HG03457 (cell line): ENCODE data around the gene SNTA1.
"Not testable (repeated sequence)": the region's sequence is repeated elsewhere in the genome, so short reads cannot be mapped to it uniquely, and the experiment has no call there.

Source experiments
- ATAC-seq: cut with Tn5 transposase; IDR thresholded peaks from one replicate; pipeline ENCODE4 v1.9.1; 2021; ENCODE audit warnings: moderate number of reproducible peaks; ENCODE audit not compliant: unreplicated experiment

SNTA1 gene

DNA sequence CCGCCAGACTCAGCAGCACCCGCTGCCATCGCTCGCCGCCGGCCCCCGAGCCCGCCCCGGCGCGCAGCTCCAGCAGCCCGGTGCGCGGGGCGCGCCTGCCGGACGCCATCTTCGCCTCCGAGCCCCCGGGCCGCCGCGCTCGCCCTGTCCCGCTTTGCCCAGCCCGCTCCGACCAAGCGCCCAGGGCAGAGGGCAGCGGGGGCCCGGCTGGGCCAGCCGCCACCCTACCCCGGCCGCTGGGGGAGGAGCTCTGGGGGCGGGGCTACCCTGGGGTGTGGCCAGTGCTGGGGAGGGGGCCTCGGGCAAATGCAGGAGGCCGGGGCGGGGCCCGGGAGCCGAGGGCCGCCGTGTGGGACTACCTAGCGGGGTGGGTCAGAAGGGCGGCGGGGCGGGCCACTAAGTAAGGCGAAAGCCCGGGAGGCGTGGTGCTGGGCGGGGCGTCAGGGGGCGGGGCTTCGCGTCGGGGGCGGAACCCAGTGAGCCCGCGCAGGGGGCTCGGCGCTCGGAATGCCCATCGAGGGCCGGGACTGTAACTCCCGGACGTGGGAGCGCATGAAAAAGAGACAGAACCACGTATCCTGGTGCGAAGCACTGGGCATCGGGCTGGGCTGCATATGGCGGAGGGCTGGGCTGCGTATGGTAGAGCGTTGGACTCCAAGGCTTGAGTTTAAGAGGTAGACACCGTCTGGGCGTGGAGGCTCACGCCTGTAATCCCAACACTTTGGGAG, at the start of gene SNTA1:
Gene SNTA1 (minus strand): TSS at position 252 of the 728 bp plus-strand sequence. CDS start 143 bp downstream, at position 109.
- ATAC-seq, result no peak

DNA sequence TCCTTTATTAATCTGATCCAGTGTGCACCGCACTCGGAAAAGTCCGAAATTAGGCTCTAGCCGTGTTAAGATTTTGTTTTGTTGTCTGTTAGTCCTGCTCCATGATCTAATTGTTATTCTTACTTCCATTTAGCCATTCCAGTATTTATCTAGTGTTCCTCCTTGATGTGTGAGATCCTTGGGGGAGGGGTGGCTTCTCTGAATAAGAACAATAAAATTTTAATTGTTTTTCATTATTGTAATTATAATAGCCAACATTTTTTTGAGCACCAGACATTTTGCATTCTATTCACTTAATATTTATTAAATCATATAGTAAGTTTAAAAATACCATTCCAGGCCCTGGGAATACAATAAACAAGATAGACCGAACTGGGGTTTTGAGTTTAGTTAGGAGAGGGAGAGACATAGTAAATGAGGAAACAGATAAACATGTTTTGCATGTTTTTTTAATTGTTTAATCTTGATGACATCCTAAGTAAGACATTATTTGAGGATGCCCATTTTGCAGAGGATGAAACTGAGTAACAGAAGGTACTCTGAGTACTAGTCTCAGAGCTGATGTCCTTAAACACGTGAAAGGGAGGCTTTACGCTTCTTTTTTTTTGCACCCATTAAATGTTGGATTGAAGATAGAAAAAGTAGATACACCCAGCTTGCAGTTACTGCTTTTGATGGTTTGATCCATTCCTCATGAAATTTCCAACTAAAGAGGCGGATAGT, 47.5 kb upstream of the SNTA1 start:
- no peak for ATAC-seq

DNA sequence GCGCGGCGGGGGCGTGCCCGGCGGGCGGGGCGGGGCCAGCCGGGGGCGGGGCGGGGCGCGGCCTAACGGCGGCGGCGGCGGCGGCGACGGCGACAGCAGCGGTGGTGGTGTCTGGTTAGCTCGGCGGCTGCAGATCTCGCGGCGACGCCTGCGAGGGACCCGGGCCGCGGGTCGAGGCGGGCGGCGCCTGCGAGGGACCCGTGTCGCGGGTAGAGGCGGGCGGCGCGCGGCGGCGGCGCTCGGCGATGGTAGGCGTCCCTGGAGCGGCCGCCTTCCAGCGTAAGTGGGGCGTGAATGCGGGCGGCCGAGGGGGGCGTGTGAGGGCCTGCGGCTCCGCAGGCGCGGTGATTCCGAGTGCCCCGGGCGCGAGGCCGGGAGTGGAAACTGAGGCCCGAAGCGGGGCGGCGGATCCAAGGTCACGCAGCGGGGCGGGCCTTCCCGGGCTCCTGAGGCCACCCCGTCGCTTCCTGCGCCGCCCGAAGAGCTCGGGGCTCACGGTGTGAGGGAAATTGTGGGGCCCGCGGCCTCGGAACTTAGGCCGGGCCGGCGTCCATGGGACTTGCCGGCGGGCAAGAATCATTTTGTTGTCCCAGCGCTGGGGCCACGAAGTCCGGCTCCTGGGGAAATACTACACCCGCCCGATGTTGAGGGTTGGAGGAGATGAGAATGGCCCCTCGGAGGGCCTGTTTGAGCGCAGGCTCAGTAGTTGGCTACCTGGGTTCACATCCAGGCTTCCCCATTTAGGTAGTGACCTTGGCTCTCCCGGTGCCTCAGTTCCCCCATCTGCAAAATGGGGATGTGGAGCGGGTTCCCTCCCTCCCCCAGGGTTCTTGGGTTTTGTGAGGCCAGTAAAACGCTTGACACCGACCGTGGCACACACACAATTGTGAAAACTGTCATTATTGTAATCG, 46.7 kb upstream of the SNTA1 start, which contains the start of gene CBFA2T2:
Gene CBFA2T2 (plus strand): TSS at position 74 of the 911 bp plus-strand sequence. CDS start 172 bp downstream, at position 246.
- peak; percentile 33 for ATAC-seq

DNA sequence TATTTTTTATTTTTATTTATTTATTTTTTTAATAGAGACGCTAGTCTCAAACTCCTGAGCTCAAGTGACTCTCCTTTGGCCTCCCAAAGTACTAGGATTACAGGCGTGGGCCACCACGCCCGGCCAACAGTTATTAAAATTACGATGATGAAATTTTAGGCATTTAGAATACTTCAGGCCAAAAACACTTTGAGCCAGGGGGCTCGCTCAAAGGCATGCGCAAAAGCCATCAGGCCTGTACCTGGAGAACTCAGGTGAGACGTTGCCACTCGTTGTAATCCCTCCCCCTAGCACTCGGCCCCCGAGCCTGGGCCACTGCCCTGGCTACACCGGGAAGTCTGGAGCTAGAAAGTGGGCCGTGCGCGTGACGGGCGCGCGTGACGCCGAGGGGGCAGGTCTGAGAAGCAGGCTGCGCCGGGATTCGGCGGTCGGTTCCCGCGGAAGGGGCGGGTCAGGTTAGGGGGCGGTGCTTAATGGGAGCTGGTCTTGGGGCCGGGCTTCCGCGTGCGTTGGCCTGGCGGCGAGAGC, 46.0 kb upstream of the SNTA1 start:
- peak; percentile 90 for ATAC-seq

DNA sequence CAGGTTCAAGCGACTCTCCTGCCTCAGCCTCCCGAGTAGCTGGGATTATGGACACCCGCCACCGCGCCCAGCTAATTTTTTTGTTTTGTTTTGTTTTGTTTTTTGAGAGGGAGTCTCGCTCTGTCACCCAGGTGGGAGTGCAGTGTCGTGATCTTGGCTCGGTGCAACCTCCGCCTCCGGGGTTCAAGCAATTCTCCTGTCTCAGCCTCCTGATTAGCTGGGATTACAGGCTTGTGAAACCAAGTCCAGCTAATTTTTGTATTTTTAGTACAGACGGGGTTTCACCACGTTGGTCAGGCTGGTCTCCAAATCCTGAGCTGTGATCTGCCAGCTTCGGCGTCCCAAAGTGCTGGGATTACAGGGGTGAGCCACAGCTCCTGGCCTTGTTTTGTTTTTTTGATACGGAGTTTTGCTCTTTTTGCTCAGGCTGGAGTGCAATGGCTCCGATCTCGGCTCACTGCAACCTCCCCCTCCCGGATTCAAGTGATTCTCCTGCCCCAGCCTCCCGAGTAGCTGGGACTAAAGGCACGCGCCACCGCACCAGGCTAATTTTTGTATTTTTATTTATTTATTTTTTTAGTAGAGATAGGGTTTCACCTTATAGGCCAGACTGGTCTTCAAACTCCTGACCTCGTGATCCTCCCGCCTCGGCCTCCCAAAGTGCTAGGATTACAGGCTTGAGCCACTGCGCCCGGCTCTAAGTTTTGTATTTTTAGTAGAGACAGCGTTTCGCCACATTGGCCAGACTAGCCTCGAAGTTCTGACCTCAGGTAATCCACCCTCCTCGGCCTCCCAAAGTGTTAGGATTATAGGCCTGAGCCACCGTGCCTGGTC, 45.3 kb upstream of the SNTA1 start:
- ATAC-seq, result not testable (repeated sequence)

DNA sequence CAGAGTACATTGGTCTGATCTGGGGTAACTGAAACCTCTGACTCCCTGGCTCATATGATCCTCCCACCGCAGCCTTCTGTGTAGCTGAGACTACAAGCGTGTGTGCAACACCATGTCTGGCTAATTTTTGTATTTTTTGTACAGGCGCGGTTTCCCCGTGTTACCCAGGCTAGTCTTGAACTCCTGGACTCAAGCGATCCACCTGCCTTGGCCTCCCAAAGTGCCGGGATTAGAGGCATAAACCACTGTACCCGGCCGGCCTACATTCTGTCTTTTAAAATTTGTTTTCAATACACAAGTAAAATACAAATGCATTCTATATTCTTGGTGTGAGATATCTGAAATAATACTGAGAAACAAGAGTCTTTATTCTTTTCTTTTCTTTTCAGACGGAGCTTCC, 44.6 kb upstream of the SNTA1 start:
- no peak for ATAC-seq

DNA sequence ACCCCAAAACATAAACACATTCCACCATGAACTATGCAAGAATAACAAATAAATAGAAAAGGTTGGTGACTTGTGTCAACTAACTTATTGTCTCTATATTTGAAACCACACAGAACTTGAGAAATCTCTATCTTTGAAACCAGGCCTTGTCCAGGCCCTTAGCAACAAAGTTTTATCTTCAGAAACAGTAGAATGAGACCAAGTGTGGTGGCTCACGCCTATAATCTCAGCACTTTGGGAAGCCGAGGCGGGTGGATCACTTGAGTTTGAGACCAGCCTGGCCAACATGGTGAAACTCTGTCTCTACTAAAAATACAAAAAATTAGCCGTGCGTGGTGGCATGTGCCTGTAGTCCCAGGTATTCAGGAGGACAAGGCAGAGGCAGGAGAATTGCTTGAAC, 39.6 kb upstream of the SNTA1 start:
- ATAC-seq, result not testable (repeated sequence)

DNA sequence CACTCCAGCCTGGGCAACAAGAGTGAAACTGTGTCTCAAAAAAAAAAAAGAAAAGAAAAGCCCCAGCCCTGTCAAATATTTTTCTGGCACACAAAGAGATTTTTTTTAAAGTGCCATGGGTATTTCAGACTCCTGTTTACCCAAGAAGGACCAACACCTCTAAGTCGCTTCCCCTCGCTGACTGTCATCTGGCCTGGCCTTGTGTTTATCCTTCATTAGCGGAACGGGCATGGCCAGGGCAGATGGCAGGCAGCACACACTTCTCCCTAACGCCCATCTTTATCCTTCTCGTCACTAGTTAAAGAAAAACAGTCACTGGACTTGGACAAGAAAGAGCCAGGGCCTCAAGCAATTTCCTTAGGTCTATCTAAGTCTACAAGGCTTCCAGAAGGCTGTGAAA, 39.0 kb upstream of the SNTA1 start:
- ATAC-seq, result no peak

DNA sequence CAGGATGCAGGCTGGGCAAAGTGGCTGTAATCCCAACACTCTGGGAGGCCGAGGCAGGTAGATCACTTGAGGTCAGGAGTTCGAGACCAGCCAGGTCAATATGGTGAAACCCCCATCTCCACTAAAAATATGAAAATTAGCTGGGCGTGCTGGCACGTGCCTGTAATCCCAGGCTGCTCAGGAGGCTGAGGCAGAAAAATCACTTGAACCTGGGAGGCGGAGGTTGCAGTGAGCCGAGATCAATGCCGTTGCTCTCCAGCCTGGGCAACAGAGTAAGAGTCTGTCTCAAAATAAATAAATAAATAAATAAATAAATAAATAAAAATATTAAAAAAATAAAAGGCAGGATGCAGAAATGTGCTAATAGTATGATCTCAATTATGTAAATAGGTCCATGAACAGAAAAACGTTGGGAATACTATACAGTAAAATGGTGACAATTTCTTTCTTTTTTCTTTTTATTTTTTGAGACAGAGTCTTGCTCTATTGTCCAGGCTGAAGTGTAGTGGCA, 37.9 kb upstream of the SNTA1 start:
- no peak for ATAC-seq

DNA sequence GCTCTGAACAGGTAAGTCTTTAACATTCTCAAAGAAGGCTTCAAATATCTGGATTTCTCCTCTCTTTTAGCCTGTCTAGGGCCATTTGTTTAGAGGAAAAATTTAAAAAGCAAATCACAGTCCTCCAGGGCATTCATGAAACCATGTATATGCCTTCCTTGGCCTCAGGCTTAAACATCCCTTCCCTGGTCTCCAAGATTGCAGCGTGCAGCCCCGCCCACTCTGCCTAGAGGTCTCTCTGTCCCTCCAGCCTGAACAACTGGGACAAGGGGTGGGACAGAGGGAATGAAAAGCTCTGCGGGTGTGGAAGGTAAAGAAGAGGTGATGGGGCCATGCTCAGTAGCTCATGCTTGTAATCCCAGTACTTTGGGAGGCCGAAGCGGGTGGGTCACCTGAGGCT, 36.5 kb upstream of the SNTA1 start:
- ATAC-seq, result no peak

DNA sequence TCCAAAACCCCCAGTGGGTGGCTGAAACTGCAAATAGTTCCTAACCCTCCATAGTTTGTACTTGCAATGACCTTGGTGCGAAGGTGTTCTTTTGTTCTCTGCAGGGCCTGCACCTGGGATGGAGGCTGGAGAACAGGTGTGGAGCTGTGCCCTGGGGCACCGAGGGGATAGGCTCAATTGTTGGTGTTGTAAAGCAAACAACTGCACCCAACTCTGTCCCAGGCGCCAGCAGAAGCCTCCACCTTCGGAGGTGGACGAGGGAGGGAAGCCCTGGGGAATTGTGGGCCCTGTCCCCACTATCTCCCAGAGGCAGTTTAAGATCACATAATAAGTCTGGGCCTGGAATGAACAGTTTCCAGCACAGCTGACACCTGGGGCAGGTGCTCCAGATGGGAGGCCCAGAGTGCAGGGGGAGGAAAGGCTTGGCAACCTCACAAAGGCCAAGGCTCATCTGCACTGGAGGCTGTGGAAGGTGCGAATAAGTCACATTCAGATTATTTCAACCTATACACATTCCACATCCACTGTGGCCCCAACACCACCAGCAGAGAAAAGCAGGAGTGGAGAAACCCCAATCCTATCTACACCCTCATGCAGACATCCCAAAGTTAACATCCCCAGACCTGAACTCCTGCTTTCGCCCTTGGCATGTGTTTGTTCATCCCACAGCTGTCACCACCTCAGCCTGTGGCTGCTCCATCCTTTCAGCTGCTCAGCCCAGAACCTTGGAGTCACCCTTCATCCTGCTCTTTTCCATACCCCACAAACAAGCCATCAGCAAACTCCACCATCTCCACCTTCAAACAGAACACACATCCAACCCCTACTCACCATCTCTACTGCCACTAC, 34.0 kb upstream of the SNTA1 start:
- no peak for ATAC-seq

DNA sequence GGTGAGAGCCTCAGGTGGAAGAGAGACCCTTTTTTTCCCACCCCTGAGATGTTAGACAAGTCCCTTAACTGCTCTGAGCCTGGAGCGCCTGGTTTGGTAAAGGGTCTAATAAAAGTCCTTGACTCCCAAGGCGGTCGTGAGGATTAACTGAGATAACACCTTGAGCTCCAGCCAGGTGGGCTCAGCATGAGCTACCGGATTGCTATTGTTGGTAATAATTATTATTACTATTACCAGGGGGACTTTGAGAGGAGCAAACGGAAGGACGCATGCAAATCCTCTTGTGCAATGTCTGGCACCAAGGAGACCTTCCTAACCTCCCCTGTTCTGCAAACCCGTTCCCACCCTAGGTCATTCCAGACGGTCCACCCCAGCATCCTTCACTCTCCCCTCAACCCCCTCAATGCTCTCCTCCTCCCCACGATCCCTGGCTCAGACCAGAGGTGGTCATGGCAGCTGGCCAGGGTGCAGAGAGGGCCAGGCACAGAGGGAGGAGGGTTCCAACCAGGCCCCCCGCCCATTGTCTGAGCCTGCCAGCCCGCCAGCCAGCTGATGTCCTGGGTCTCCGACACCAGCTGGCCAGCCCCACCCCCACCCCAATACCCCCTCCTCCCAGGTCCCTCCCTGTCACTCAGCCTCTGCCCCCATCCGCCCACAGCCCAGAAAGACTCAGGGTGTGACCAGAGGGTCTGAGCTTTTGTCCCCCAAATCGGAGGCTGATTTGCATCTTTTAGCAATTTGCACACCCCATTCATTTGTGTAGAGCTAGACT, 32.0 kb upstream of the SNTA1 start:
- ATAC-seq, result no peak

DNA sequence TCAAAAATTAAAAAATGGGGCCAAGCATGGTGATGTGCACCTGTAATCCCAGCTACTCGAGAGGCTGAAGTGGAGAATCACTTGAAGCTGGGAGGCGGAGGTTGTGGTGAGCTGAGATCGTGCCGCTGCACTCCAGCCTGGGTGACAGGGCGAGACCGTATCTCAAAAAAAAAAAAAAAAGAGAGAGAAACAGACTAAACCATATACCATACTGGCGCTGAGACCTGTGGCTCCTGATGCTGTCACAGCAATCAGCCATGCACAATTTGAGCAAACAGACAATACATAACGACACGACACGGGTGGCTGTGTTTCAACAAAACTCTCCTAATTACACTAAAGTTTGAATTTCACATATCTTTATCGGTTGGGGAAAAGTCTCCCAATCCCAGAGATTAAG, 31.4 kb upstream of the SNTA1 start:
- ATAC-seq, result no peak

DNA sequence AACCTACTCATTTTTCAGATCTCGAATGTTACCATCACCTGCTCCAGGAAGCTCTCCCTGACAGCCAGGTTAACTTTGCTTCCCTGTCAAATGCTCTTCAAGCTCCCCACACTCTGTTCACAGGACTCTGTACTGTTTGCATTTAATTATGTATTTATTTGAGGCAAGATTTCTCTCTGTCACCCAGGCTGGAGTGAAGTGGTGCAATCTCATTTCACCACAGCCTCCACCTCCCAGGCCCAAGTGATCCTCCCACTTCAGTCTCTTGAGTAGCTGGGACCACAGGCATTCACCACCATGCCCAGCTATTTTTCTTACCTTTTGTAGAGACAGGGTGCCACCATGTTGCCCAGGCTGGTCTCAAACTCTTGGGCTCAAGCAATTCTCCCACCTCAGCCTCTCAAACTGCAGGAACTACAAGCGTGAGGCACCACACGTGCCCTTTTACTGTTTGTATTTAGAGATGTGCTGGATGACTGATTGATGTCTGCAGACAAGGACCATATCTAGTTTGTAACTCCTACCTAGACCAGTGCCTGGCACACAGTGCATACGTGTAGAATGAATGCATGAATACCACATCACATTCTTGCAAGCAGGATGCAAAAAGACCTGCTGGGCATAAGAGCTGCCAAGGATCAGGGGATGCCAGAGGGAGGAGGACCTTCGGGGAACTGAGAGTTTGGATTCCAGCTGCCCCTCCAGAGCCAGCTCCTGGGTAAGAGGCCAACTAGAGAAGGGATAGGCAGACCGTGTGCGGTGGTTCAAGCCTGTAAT, 30.7 kb upstream of the SNTA1 start:
- ATAC-seq, result no peak

DNA sequence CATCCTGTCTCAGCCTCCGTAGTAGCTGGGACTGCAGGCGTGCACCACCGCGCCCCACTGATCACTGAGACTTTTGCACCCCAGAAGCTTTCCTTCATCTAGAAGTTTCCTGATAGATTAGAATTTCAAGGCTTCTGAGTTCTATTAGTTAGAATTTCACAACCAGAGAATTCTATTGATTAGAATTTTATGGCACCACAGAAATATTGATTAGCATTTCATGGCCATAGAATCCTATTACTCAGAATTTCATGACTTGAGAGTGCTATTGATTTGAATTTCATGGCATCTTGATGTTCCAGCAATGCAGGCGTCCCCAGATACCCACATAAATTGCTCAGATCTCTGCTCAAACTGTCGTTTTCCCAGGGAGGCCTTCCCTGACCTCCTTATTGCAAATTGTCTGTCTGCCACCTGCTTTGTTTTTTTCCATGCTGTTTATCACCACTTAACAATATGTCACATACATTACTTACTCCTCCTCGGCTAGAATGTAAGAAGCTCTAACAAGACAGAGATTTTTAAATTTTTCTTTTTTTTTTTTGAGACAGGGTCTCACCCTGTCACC, 29.4 kb upstream of the SNTA1 start:
- ATAC-seq, result no peak

DNA sequence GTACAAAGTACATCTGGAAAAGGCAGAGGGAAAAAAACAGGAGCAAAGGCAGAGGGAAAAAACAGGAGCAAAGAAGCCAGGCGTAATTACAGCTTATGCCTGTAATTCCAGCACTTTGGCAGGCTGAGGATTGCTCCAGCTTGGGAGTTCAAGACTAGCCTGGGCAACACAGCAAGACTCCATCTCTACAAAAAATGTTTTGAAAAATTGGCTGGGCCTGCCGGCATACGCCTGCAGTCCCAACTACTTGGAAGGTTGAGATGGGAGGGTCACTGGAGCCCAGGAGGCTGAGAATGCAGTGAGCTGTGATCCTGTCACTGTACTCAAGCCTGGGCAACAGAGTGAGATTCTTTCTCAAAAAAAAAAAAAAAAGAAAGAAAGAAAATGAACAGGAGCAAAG, 27.3 kb upstream of the SNTA1 start:
- ATAC-seq, result no peak

DNA sequence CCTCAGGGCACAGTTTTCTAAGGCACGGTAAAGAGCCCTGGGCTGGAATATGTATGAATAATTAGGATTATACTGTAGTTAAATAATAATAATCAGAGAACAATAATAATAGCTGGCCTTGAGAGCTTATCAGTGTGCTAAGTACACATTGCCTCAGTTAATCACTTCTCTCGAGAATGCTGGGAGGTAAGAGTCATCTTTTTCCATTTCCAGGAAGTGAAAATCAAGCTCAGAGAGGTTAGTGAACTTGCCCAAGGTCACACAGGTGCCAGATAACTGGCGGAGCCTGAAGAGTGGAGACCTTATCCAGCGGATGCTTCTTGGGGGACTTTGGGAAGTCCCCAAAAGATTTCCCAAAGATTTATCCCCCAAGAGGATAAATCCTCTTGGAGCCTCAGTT, 26.9 kb upstream of the SNTA1 start:
- no peak for ATAC-seq
